ENCODE measurements around the gene SHB. TPM values are rescaled to one million over a fixed set of nuclear protein-coding genes. Genes with fewer than 3 reads are reported as not detected.

Gene SHB
- total RNA-seq, 1 experiment from 2014 or later: 23.8 TPM

- H4K20me1 ChIP-seq (ENCODE audit: insufficient read depth): no peaks in the 10 kb centered on the region
- H2AFZ ChIP-seq: no peak overlapping the region
- H3K4me1 ChIP-seq (replicated peaks; ENCODE audit: insufficient read depth): peaks cover 5% of the 10 kb centered on the region; the same call in 1 of the 2 replicates
- BruUV-seq (replicated peaks): no TSS peak
- no peaks in the 10 kb centered on the region for H3K27me3 ChIP-seq (ENCODE audit: insufficient read depth, low read depth)
- no peak for DNase-seq
- H3K36me3 ChIP-seq (ENCODE audit: low read depth): no peaks in the 10 kb centered on the region
- H3K27ac ChIP-seq: no peak overlapping the region
- no peak overlapping the region for H3K4me3 ChIP-seq
- CTCF ChIA-PET: no interaction called here
- TF ChIP-seq EZH2 (IDR thresholded peaks at IDR 0.05; ENCODE audit: low read depth): no peak
- no peak for TF ChIP-seq CTCF (conservative IDR thresholded peaks at IDR 0.05)
- no peaks in the 10 kb centered on the region for H3K79me2 ChIP-seq (ENCODE audit: low read depth)
- H3K4me2 ChIP-seq: no peak overlapping the region
- no peaks in the 10 kb centered on the region for H3K9me2 ChIP-seq (ENCODE audit: insufficient read depth)
- no peaks in the 10 kb centered on the region for H3F3A ChIP-seq (ENCODE audit: insufficient read depth, low read depth)
- H3K9me3 ChIP-seq (ENCODE audit: insufficient read depth, low read depth): no peaks in the 10 kb centered on the region
- POLR2A ChIA-PET (ENCODE audit: unreplicated experiment): no interaction called here
- intact Hi-C loops (cut with micrococcal nuclease; ENCODE audit: unreplicated experiment): no loop called here
These were observed 38.4 kb upstream of the SHB start for GRCh38 chr9:38107405-38107804.

- intact Hi-C loops (cut with micrococcal nuclease; ENCODE audit: unreplicated experiment): no loop called here
- POLR2A ChIA-PET (ENCODE audit: unreplicated experiment): no interaction called here
- H3K27me3 ChIP-seq (ENCODE audit: insufficient read depth, low read depth): no peaks in the 10 kb centered on the region
- H3K9me2 ChIP-seq (ENCODE audit: insufficient read depth): no peaks in the 10 kb centered on the region
- no peak overlapping the region for H3K4me3 ChIP-seq
- H3K4me2 ChIP-seq: no peak overlapping the region
- H3K4me1 ChIP-seq (replicated peaks; ENCODE audit: insufficient read depth): peaks cover 5% of the 10 kb centered on the region; the same call in 1 of the 2 replicates
- no peaks in the 10 kb centered on the region for H3K79me2 ChIP-seq (ENCODE audit: low read depth)
- TF ChIP-seq CTCF (conservative IDR thresholded peaks at IDR 0.05) (no peak), EZH2 (IDR thresholded peaks at IDR 0.05; ENCODE audit: low read depth) (no peak)
- no TSS peak for BruUV-seq (replicated peaks)
- H4K20me1 ChIP-seq (ENCODE audit: insufficient read depth): no peaks in the 10 kb centered on the region
- CTCF ChIA-PET: no interaction called here
- no peaks in the 10 kb centered on the region for H3K9me3 ChIP-seq (ENCODE audit: insufficient read depth, low read depth)
- no peaks in the 10 kb centered on the region for H3F3A ChIP-seq (ENCODE audit: insufficient read depth, low read depth)
- no peak overlapping the region for H3K27ac ChIP-seq
- no peak overlapping the region for H2AFZ ChIP-seq
- no peaks in the 10 kb centered on the region for H3K36me3 ChIP-seq (ENCODE audit: low read depth)
- DNase-seq: peak in 1 of 2 experiments; percentile 51
These were observed 37.5 kb upstream of the SHB start for GRCh38 chr9:38106488-38106887.

- H3K9me2 ChIP-seq (ENCODE audit: insufficient read depth): no peaks in the 10 kb centered on the region
- ChIA-PET CTCF (no interaction called here), POLR2A (ENCODE audit: unreplicated experiment) (no interaction called here)
- no peaks in the 10 kb centered on the region for H3K79me2 ChIP-seq (ENCODE audit: low read depth)
- no peaks in the 10 kb centered on the region for H3K9me3 ChIP-seq (ENCODE audit: insufficient read depth, low read depth)
- DNase-seq: no peak
- intact Hi-C loops (cut with micrococcal nuclease; ENCODE audit: unreplicated experiment): no loop called here
- H2AFZ ChIP-seq: no peak overlapping the region
- peaks cover 5% of the 10 kb centered on the region; the same call in 1 of the 2 replicates for H3K4me1 ChIP-seq (replicated peaks; ENCODE audit: insufficient read depth)
- H3K27me3 ChIP-seq (ENCODE audit: insufficient read depth, low read depth): no peaks in the 10 kb centered on the region
- no peak for TF ChIP-seq CTCF (conservative IDR thresholded peaks at IDR 0.05)
- TF ChIP-seq EZH2 (IDR thresholded peaks at IDR 0.05; ENCODE audit: low read depth): no peak
- H3K27ac ChIP-seq: no peak overlapping the region
- H3F3A ChIP-seq (ENCODE audit: insufficient read depth, low read depth): no peaks in the 10 kb centered on the region
- no peak overlapping the region for H3K4me2 ChIP-seq
- H3K36me3 ChIP-seq (ENCODE audit: low read depth): no peaks in the 10 kb centered on the region
- H4K20me1 ChIP-seq (ENCODE audit: insufficient read depth): no peaks in the 10 kb centered on the region
- BruUV-seq (replicated peaks): no TSS peak
- no peak overlapping the region for H3K4me3 ChIP-seq
These were observed 34.3 kb upstream of the SHB start for GRCh38 chr9:38103340-38103739.
